Urinary bladder (tissue), 4 donors: ENCODE measurements around the gene CBR3. TPM values are rescaled to one million over a fixed set of nuclear protein-coding genes. Genes with fewer than 3 reads are reported as not detected.

Experiments used
- DNase-seq: peaks from one replicate; pipeline ENCODE4 v3.0.0-alpha.2; 2015; ENCODE audit errors: extremely low spot score
- H3K27ac ChIP-seq: one replicate; pipeline ENCODE4 v1.5.1; 2013; ENCODE audit warnings: low read depth, mild to moderate bottlenecking, moderate library complexity
- H3K36me3 ChIP-seq: one replicate; pipeline ENCODE4 v1.6.1; 2013; ENCODE audit warnings: mild to moderate bottlenecking, moderate library complexity; ENCODE audit not compliant: insufficient read depth
- H3K4me1 ChIP-seq: one replicate; pipeline ENCODE4 v1.6.1; 2013; ENCODE audit warnings: mild to moderate bottlenecking, moderate library complexity; ENCODE audit not compliant: insufficient read depth
- H3K4me3 ChIP-seq: one replicate; pipeline ENCODE4 v1.5.1; 2013; ENCODE audit warnings: low read depth, low read length
- WGBS: extraction: QIAGEN DNeasy Blood & Tissue Kit; methylation state at CpG from one replicate; pipeline ENCODE4 v1.1.7; 2013; 5-methylcytosine and 5-hydroxymethylcytosine counted together
- polyA plus RNA-seq: library from polyadenylated mRNA; stranded (reverse); fragments of 200-250 nt; gene quantifications from one replicate; pipeline ENCODE4 v1.2.3, GENCODE V29; 2013
- total RNA-seq: library from RNA; depleted of rRNA; stranded (reverse); fragments of >200 nt; gene quantifications from one replicate; pipeline ENCODE4 v1.2.3, GENCODE V29; 2014
- donor health status: healthy with polysubstance abuse.
- donor health status: healthy.

Gene CBR3
- total and polyA plus RNA-seq, 2 donors: 6.8 to 22.7 TPM

DNA sequence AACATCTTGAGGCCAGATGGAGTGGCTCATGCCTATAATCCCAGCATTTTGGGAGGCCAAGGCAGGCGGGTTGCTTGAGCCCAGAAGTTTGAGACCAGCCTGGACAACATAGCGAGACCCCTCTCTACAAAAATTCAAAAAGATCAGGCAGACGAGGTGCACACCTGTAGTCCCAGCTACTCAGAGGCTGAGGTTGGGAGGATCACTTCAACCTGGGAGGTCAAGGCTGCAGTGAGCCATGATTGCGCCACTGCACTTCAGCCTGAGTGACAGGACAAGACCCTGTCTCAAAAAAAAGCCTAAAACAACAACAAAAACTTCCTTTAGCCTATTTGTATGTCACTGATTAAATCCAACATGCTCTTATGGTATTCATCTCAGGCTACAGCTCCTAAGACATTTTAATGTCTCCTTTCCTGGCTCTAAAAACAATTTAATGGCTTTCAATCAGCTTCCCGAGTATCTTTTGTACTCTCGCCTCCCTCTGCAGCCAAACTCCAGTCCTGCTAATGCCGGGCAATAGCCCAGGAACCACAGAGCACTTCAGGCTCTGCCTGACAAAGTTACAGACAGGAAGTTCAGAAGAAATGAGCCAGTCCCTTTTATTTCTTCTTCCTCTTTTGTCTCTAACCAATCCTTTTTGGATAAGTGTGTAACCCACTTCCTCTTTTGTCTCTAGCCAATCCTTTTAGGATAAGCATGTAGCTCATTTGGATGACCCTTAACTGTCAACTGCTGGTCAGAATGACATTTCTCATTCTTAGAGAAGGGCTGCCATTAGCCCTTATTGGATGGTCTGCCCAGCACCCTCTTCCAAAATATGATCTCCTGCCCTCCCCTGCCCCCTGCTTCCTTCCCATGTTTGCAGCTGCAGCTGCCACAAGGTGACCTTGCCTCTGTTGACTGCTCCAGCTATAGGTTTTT is 15.2 kb downstream of the CBR3 start:
- Histone ChIP-seq H3K4me1 (no peaks in the 10 kb centered on the region), H3K36me3 (no peaks in the 10 kb centered on the region), H3K27ac (no peak overlapping the region), H3K4me3 (no peak overlapping the region)
- DNase-seq: no peak
- 60% methylated on average over 7 of the region's 7 CpGs for WGBS

DNA sequence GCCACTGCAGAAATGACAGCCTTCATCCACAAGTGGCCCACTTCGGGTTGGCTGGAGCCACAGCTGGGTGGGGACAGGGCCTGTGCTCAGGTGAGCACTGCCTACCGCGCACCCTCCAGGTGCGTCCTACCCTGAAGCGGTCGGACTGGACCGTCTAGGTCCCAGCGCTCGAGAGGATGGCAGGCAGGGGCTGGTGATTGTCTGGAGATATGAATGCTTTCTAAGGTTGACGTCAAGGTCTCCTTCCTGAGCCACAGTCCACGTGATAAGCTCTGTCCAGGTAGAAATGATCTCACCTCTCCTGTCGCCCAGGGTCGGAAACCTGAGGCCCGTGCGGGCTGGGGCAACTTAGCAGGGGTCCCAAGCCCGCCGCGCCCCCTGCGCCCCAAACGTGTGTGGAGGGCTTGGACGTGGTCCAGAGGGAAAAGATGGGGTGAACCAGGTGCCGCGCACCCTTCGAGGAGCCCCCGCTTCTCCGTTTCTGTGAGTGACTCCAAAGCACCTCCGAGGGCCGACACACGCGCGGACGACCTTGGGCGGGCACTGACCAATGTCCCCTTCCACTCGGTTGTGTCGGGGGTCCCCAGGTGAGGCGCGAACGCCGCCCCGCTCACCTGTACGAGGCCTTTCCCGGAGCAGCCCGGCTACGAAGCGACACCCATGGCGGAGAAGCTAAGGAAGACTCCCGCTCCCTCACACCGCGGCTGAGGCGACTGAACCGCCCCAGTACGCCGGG is 20.9 kb downstream of the CBR3 start:
- 7% methylated on average over 53 of the region's 53 CpGs for WGBS
- Histone ChIP-seq H3K36me3 (no peaks in the 10 kb centered on the region), H3K4me1 (no peaks in the 10 kb centered on the region), H3K4me3 (peak overlapping the region; percentile 41), H3K27ac (peak overlapping the region; percentile 57)
- DNase-seq: no peak

DNA sequence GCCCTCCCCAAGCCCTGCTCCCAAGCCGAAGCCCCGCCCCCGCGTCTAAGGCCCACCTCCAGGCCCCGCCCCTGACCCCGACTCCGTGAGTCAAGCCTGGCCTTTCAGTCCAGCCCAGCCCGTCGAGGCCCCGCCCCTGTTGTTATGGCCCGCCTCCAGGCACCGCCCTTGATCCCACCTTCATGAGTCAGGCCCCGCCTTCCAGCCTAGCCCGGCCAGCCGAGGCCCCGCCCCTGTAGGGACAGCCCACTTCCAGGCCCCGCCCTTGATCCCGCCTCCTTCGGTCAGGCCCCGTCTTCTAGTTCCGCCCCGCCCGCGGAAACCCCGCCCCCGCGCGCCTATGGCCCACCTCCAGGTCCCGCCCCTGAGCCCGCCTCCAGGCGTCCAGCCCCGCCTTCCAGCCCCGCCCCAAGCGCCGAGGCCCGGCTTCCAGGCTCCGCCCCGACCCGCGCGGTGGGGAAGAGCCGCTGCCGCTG is 21.5 kb downstream of the CBR3 start:
- under 1% methylated on average over 43 of the region's 43 CpGs for WGBS

DNA sequence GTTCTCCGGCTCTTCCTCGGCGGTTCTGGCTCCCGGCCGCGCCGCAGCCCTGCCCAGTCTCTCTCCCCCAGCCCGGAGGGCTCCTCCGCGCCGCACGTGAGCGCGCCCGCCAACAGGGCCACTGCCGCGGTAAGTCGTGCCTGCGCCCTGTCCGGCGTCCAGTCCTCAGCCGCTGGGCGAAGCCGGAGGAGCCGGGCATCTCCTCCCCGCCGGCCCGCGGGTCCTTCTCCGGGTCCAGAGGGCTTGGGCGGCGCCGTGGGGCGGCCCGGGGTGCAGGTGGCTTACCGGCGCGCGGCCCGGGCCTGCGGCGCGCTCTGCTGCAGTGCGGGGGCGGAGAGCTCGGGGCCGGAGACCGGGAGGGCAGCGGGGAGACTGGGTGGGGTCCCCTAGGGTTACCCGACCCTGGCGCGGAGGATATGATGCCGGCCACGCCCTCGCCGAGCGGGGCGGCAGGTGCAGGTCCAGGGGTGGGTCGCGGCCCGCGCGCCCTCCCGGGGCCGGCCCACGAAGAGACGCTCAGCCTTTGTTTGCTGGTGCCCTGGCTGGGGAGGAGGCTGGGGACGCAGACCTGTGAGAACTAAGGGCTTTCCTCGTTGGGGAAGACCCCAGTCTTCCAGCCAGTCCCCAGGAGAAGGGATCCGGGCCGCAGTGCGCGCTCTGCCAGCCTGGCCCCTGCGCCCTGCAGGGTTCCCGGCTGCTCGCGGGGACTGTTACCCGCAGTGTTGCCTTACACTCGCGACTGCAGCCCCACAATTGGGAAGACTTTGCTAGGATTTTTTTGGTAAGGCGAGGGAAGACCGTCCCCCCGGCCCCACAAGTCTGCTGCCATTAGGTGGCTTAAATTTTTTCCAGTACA is 22.2 kb downstream of the CBR3 start, which contains the start of gene DOP1B:
Gene DOP1B (plus strand): TSS at position 10 of the 856 bp plus-strand sequence. CDS start 7,910 bp downstream, outside the sequence.
- no peak for DNase-seq
- H3K27ac ChIP-seq: peak within 1 kb of the TSS; percentile 80
- WGBS: 2% methylated on average over 83 of the region's 83 CpGs
- no peaks in the 10 kb centered on the region for H3K4me1 ChIP-seq
- H3K4me3 ChIP-seq: peak within 1 kb of the TSS; percentile 90
- H3K36me3 ChIP-seq: no peaks in the 10 kb centered on the region

More for the DNA sequence above, 21.5 kb downstream of the CBR3 start:
- Histone ChIP-seq H3K4me3 (peak overlapping the region; percentile 90), H3K27ac (peak overlapping the region; percentile 80), H3K36me3 (no peaks in the 10 kb centered on the region), H3K4me1 (no peaks in the 10 kb centered on the region)
- peak; percentile 98 for DNase-seq

DNA sequence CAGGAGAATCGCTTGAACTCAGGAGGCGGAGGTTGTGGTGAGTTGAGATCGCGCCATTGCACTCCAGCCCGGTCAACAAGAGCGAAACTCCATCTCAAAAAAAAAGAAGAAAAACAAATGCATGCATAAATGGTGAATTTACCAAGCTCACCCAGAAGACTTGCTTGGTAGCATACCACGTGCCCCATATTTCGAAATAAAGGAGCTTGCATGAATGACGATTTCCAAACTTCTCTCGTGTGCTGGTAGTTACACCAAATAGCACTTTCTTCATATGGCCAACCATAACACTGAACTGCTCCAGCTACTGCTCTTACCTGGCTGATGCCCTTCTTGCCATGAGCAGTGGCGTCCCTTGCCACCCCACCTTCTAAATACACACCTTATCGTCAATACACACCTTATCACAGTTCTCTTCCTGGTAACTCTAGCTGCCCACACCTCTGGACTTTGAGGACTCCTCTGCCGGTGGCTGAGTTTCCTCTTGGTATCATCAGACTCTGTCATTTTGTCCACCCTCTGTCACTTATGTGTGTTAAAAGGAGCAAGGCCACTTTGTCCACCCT is 24.6 kb downstream of the CBR3 start:
- no peaks in the 10 kb centered on the region for H3K4me1 ChIP-seq
- no peak for DNase-seq
- no peak overlapping the region for H3K27ac ChIP-seq
- H3K4me3 ChIP-seq: no peak overlapping the region
- no peaks in the 10 kb centered on the region for H3K36me3 ChIP-seq
- 89% methylated on average over 13 of the region's 13 CpGs for WGBS

DNA sequence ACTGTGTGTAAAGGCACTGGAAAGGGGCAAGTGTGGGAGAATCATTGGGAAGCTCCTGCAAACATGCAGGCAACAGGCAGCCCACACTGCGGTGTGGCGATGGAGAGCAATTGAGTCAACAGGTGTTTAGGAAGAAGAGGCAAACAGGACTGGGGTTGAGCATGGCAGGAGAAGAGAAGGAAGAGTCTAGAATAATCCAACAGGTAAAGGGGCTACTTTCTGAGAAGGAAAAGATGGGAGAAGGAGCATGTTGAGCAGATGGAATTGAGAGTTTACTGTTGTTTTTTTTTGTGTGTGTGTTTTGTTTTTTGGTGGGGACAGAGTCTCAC is 25.9 kb downstream of the CBR3 start:
- over 99% methylated on average over 2 of the region's 2 CpGs for WGBS
- no peak for DNase-seq
- no peak overlapping the region for H3K4me3 ChIP-seq

DNA sequence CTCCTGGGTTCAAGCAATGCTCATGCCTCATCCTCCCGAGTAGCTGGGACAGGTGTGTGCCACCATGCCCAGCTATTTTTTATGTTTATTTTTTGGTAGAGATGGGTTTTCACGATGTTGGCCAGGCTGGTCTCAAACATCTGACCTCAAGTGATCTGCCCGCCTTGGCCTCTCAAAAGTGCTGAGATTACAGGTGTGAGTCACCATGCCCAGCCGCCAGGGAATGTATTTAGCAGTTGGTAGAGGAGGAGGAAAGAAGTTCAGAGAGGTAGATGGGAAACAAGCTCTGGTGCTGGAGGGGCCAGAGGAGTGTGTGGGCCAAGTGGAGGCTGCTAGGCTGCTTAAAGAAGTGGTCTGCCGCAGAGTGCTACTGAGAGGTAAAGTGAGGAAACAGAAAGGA is 27.8 kb downstream of the CBR3 start:
- WGBS: 94% methylated on average over 5 of the region's 5 CpGs
- H3K27ac ChIP-seq: no peak overlapping the region
- no peak for DNase-seq
- H3K4me1 ChIP-seq: no peaks in the 10 kb centered on the region
- no peaks in the 10 kb centered on the region for H3K36me3 ChIP-seq
- no peak overlapping the region for H3K4me3 ChIP-seq

More for the DNA sequence above, 25.9 kb downstream of the CBR3 start:
- no peak overlapping the region for H3K27ac ChIP-seq
- no peaks in the 10 kb centered on the region for H3K36me3 ChIP-seq
- no peaks in the 10 kb centered on the region for H3K4me1 ChIP-seq

DNA sequence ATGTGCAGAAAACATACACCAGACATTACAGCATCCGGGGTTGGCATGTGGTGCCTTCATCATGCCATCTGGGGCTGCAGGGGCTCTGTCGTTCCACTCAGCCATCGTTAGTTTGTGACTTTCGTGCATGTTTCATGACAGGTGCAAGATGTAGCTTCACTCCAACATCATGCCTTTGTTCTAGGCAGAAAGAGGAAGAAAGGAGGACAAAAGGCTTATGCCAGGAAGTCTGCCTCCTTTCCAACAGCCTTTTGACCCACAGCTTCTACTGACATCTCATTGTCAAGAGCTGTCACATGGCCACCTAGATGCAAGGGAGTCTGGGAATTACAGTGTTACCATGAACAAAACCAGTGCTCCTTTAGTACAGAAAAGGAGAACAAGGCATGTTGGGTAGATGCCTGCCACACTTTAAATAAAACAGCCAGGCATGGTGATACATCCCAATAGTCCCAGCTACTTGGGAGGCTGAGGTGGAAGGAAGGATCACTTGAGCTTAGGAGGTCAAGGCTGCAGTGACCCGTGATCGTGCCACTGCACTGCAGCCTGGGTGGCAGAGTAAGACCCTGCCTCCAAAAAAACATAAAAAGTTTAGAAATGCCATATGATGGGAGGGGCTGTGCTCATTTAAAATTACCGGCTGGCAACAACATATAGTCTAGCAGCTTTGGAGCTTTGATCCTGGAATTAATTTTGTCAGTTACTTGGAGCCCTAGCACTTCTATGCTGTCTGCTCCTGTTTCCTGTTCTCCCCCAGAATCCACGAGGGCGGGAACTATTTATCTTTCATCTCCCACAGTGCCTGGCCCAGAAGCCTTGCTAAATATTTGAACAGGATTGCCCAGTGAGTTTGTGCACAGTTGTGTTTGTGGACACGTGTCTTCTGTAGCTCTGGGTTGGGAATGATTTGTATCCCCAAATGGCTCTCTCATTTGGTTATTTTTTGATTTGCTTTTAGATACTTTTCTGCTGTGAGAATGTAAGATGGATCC is 29.2 kb downstream of the CBR3 start:
- Histone ChIP-seq H3K4me1 (no peaks in the 10 kb centered on the region), H3K4me3 (no peak overlapping the region), H3K36me3 (no peaks in the 10 kb centered on the region), H3K27ac (no peak overlapping the region)
- no peak for DNase-seq
- WGBS: 60% methylated on average over 10 of the region's 10 CpGs

DNA sequence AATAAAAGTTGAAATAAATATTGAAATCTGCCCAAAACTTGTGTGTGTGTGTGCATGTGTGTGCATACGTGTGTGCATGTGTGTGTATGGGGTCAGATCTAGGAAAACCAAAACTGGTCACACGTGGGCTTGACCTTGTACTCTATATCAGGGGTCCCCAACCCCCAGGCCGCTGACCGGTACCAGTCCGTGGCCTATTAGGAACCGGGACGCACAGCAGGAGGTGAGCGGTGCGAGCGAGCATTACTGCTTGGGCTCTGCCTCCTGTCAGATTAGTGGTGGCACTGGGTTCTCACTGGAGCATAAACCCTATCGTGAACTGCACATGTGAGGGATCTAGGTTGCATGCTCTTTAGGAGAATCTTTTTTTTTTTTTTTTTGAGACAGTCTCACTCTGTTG is 30.5 kb downstream of the CBR3 start:
- H3K4me1 ChIP-seq: no peaks in the 10 kb centered on the region
- 96% methylated on average over 11 of the region's 11 CpGs for WGBS
- DNase-seq: no peak
- H3K36me3 ChIP-seq: no peaks in the 10 kb centered on the region
- H3K4me3 ChIP-seq: no peak overlapping the region
- no peak overlapping the region for H3K27ac ChIP-seq

DNA sequence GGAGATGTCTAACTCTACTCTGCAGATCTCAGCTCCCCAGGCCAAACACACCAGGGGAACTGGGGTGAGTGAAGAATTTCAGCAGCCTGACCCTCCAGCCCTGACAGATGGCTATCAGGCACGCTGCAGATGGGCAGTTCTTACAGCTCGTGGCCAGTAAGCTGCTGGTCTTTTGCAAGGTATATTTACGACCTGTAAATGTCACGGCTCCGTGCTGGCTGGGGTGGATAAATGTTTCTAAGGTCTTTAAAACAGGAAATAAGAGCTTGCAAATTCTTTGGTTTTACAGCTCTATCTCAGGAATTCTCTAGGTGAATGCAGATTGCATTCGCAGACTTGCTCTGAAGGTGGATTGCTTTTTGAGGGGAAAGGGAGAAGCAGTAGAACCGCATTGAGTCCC is 31.8 kb downstream of the CBR3 start:
- H3K36me3 ChIP-seq: no peaks in the 10 kb centered on the region
- no peak overlapping the region for H3K27ac ChIP-seq
- H3K4me3 ChIP-seq: no peak overlapping the region
- no peak for DNase-seq
- H3K4me1 ChIP-seq: no peaks in the 10 kb centered on the region
- 68% methylated on average over 7 of the region's 7 CpGs for WGBS

DNA sequence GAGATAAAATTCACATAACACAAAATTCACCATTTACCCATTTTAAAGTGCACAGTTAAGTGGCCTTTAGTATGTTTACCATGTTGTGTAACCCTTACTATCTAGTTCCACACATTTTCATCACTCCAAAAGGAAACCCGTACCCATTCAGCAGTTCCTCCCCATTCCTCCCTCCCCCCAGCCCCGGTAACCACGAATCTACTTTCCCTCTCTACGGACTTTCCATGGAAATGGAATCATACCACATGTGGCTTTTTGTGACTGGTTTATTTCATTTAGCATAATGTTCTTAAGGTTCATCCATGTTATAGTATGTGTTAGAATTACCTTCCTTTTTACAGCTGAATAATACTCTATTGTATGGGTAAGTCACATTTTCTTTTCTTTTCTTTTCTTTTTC is 32.7 kb downstream of the CBR3 start:
- no peak overlapping the region for H3K4me3 ChIP-seq
- H3K4me1 ChIP-seq: no peaks in the 10 kb centered on the region
- no peak overlapping the region for H3K27ac ChIP-seq
- no peak for DNase-seq
- no peaks in the 10 kb centered on the region for H3K36me3 ChIP-seq
- 92% methylated on average over 4 of the region's 4 CpGs for WGBS

DNA sequence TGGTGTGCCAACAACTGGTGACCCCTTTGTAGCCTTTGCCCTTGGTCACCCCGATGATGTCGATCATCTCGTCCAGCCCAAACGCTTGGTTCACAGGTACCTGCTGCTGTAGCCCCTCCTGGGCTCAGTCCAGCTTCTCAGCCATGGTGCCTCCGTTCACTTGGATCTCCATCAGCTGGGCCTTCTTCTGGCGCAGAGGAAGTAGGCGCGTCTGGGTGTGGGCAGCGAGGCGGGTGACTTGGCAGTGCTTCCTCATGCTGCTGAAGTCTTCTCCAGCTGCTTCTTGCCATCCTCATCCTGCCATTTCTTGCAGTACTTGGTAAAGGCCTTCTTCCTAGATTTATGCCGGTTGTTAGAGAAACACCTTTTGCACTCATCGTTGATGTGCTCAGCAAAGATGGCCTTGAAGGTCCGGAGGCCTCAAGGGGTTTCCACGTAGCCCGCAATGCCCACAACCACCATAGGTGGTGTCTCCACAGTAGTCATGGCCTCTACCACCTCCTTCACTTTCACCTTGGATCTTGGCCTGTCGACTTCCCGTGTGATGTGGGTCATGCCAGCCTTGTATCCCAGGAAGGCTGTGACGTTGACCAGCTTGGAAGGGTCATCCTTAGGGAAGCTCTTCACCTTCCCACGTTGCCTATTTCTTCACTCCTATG is 34.7 kb downstream of the CBR3 start:
- H3K36me3 ChIP-seq: no peaks in the 10 kb centered on the region
- no peak overlapping the region for H3K27ac ChIP-seq
- no peaks in the 10 kb centered on the region for H3K4me1 ChIP-seq
- WGBS: 93% methylated on average over 19 of the region's 19 CpGs
- DNase-seq: no peak
- H3K4me3 ChIP-seq: no peak overlapping the region
